HCT116 (cell line): Measurements from ENCODE around the gene TIAM1.
A peak's percentile ranks its signal among the peaks of the same experiment; 100 is the strongest.

ENCODE experiments used
- CEBPB ChIP-seq: IDR thresholded peaks from 2 replicates; pipeline ENCODE4 v1.6.1; 2012; ENCODE audit warnings: low read depth
- EZH2 ChIP-seq: fragments of 200-600 bp; sonication (generic); IDR thresholded peaks from 2 replicates; pipeline ENCODE4 v1.6.1; 2017; ENCODE audit warnings: antibody characterized with exemption, mixed run types
- EZH2phosphoT487 ChIP-seq: fragments of 200-600 bp; IDR thresholded peaks from 2 replicates; pipeline ENCODE4 v1.6.1; 2018; ENCODE audit warnings: antibody characterized with exemption, borderline replicate concordance
- FOSL1 ChIP-seq: IDR thresholded peaks from 2 replicates; pipeline ENCODE4 v1.6.1; 2012; ENCODE audit warnings: low read depth
- POLR2A ChIP-seq: IDR thresholded peaks from 2 replicates; pipeline ENCODE4 v1.7.0; 2011; ENCODE audit warnings: borderline replicate concordance; ENCODE audit not compliant: insufficient read depth, insufficient read length; ENCODE audit errors: extremely low read depth
- POLR2AphosphoS5 ChIP-seq: IDR thresholded peaks from 2 replicates; pipeline ENCODE4 v1.6.1; 2011; ENCODE audit warnings: mild to moderate bottlenecking, low read depth, low read length, moderate library complexity
- RAD21 ChIP-seq: IDR thresholded peaks from 2 replicates; pipeline ENCODE4 v1.6.1; 2012; ENCODE audit warnings: low read depth, mild to moderate bottlenecking
- REST ChIP-seq: IDR thresholded peaks from 2 replicates; pipeline ENCODE4 v1.6.1; 2012; ENCODE audit warnings: low read depth
- SRF ChIP-seq: IDR thresholded peaks from 2 replicates; pipeline ENCODE4 v1.6.1; 2012; ENCODE audit warnings: low read depth
- TCF7L2 ChIP-seq: IDR thresholded peaks from 2 replicates; pipeline ENCODE4 v1.7.0; 2011; ENCODE audit warnings: borderline replicate concordance, inconsistent platforms; ENCODE audit not compliant: insufficient read depth, insufficient read length; ENCODE audit errors: extremely low read depth
- TF ChIP-seq, protein P1 (sequence below), 3 experiments: fragments of 200-600 bp in 1 of 3; sonication (generic) in 1 of 3; IDR thresholded peaks in 2 of 3; conservative IDR thresholded peaks in 1 of 3; 2 replicates each; pipeline ENCODE4 v1.5.1; 2012 to 2017; ENCODE audit warnings: low read depth in 2 of 3, low read length in 2 of 3, antibody characterized with exemption in 1 of 3, borderline replicate concordance in 1 of 3, control low read depth in 1 of 3, mild to moderate bottlenecking in 1 of 3, mixed read lengths in 1 of 3, mixed run types in 1 of 3, moderate library complexity in 1 of 3; ENCODE audit not compliant: insufficient read depth in 1 of 3
- TF ChIP-seq, protein P2 (sequence below): IDR thresholded peaks from 2 replicates; pipeline ENCODE4 v1.6.1; 2011; ENCODE audit warnings: mild to moderate bottlenecking, low read length, moderate library complexity; ENCODE audit not compliant: insufficient replicate concordance; ENCODE audit errors: extremely low read depth
- TF ChIP-seq, protein P3 (sequence below): IDR thresholded peaks from 2 replicates; pipeline ENCODE4 v1.6.1; 2012

DNA sequence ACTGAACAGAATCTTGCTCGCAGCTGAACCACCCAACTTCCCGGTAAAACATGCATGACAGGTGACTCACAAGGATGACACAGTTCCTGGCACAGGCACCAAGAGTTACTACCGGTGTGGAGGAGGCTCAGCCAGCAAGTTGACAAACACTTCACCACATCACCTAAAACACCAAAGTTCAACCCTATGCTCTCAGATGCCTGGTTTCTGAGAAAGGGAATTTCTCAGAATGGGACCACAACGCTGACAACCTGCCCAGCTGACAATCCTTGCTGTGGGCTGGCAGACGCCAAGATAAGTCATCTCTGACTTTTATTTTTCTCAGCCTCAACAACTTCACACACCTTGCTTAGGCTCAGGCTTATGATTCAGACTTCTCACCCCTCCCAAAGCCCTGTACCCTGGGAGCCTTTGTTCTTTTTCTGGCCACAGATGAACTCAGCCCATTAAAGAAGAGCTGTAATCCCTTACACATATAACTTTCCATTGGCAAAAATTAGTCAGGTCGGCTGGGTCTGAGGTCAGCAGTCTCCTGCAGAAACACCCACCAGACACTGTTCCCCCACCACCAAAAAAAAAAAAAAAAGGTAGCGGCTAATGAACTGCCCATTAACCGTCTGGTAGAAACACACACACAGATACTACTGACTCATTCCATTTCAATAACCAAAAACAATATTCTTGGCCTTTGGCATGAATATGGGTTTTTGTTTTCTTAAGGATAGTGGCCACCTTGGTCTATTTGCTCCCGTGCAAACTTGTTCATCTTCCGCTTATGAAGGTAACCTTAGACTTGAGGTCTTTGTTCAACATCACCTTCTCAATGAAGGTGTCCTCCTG is 10.8 kb upstream of the TIAM1 start:
- TF ChIP-seq POLR2A (no peak), RAD21 (no peak), CEBPB (no peak), EZH2phosphoT487 (no peak), POLR2AphosphoS5 (peak; percentile 37), TCF7L2 (peak; percentile 97), REST (no peak), EZH2 (no peak), FOSL1 (no peak), SRF (no peak)
- TF ChIP-seq, protein P1, sequence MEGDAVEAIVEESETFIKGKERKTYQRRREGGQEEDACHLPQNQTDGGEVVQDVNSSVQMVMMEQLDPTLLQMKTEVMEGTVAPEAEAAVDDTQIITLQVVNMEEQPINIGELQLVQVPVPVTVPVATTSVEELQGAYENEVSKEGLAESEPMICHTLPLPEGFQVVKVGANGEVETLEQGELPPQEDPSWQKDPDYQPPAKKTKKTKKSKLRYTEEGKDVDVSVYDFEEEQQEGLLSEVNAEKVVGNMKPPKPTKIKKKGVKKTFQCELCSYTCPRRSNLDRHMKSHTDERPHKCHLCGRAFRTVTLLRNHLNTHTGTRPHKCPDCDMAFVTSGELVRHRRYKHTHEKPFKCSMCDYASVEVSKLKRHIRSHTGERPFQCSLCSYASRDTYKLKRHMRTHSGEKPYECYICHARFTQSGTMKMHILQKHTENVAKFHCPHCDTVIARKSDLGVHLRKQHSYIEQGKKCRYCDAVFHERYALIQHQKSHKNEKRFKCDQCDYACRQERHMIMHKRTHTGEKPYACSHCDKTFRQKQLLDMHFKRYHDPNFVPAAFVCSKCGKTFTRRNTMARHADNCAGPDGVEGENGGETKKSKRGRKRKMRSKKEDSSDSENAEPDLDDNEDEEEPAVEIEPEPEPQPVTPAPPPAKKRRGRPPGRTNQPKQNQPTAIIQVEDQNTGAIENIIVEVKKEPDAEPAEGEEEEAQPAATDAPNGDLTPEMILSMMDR (IDR thresholded peaks at IDR 0.05 in 2 of 3, conservative IDR thresholded peaks at IDR 0.05 in 1 of 3; ENCODE audit: borderline replicate concordance in 1 of 3, insufficient read depth in 1 of 3, low read depth in 2 of 3, low read length in 2 of 3) = no peak
- TF ChIP-seq, protein P2, sequence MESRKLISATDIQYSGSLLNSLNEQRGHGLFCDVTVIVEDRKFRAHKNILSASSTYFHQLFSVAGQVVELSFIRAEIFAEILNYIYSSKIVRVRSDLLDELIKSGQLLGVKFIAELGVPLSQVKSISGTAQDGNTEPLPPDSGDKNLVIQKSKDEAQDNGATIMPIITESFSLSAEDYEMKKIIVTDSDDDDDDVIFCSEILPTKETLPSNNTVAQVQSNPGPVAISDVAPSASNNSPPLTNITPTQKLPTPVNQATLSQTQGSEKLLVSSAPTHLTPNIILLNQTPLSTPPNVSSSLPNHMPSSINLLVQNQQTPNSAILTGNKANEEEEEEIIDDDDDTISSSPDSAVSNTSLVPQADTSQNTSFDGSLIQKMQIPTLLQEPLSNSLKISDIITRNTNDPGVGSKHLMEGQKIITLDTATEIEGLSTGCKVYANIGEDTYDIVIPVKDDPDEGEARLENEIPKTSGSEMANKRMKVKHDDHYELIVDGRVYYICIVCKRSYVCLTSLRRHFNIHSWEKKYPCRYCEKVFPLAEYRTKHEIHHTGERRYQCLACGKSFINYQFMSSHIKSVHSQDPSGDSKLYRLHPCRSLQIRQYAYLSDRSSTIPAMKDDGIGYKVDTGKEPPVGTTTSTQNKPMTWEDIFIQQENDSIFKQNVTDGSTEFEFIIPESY = no peak
- TF ChIP-seq, protein P3, sequence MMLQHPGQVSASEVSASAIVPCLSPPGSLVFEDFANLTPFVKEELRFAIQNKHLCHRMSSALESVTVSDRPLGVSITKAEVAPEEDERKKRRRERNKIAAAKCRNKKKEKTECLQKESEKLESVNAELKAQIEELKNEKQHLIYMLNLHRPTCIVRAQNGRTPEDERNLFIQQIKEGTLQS = no peak
